ENCODE data around the gene TPPP.

DNA sequence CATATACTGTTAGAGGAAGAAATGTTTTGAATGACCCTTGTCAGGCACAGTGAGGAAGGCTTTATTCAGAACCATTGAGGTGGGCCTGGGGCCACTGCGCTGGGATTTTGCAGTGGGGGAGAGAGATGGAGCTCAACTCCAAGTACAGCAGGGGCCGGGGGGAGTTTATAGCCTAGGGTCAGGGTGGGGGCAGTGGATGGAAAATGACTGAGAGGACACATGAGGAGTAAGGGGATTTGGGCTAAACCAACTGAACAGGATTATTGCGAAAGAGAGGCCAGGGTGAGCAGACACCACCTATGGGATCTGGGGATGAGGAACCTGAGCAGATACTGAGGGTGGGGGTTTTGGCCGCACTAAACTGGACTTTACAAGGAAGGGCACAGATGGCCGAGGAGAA, 74.7 kb downstream of the TPPP start:
- TF ChIP-seq POLR2A (IDR thresholded peaks at IDR 0.05) (no peak), CTCF (IDR thresholded peaks at IDR 0.05 in 4 of 5, conservative IDR thresholded peaks at IDR 0.05 in 1 of 5) (no peak)

Data from gastrocnemius medialis (tissue), 4 donors.